Skeletal muscle satellite cell (primary cell): ENCODE results near the gene PRDM2. TPM values are rescaled to one million over a fixed set of nuclear protein-coding genes. Genes with fewer than 3 reads are reported as not detected.

Source experiments
- small RNA-seq: library from RNA; depleted of rRNA; stranded (forward); fragments of <200 nt; gene quantifications from one replicate; pipeline ENCODE3, GENCODE V24; 2012

The PRDM2 gene

Small RNAs within 50 kb of the gene (small RNA-seq; reads per million reads assigned to genes)
- not detected for gene RF00564
